Fibroblast of pulmonary artery (primary cell): ENCODE results near the gene HS3ST5.

Source experiments
- DNase-seq: peaks from one replicate; pipeline ENCODE4 v3.0.0-alpha.2; 2010; ENCODE audit warnings: low read depth
- H3K4me3 ChIP-seq: replicated peaks from 2 replicates; pipeline ENCODE4 v1.5.1; 2011; ENCODE audit warnings: low read depth, mild to moderate bottlenecking, control low read depth, low read length, moderate library complexity
- TF ChIP-seq, protein P1 (sequence below): IDR thresholded peaks from 2 replicates; pipeline ENCODE4 v1.5.1; 2011; ENCODE audit warnings: mild to moderate bottlenecking, control low read depth, low read length, inconsistent platforms; ENCODE audit errors: missing control alignments

HS3ST5 gene

DNA sequence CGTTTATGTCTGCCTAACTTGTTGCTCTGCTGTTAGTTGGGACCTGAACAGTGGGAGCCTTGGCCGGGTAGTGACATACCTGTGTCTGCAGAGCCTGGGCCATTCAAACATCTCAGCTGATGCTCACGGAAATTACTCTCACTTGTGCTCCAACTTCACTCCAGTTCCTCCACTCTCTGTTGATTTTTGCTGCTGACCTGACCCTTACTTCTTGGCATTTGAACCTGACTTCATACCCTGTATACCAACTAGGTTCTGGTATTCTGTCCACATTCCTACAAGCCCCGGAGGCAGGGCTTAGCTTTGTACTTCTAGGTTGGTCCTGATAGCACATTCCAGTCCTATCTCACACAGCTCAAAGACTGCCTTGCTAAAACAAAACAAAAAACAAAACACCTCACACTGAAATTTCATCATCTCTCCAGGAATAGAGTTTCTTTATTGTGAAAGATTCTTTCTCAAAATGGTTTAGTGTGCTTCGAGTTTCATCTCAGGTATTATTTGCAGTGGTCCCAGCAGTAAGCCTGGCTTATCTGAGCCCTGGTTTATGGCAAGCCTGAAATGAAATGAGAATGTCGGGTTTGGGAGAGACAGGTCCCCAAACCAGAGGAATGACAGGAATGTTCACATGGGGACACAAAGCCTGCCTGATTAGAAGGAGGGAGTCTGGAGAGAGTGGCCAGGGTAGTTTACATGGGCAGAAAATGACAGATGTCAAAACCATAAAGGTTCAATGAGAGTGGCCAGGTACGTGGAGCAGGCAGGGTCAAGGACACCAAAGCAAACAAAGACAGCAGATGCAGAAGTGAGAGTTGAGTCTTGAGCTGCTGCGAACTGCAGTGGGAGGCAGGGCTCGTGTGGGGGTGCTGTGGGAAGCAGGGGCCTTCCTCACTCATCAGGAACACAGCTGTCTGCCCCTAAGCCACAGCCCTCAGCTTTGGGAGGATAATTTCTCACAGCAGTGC lies 197.7 kb downstream of the HS3ST5 start:
- H3K4me3 ChIP-seq: no peak overlapping the region
- TF ChIP-seq, protein P1, sequence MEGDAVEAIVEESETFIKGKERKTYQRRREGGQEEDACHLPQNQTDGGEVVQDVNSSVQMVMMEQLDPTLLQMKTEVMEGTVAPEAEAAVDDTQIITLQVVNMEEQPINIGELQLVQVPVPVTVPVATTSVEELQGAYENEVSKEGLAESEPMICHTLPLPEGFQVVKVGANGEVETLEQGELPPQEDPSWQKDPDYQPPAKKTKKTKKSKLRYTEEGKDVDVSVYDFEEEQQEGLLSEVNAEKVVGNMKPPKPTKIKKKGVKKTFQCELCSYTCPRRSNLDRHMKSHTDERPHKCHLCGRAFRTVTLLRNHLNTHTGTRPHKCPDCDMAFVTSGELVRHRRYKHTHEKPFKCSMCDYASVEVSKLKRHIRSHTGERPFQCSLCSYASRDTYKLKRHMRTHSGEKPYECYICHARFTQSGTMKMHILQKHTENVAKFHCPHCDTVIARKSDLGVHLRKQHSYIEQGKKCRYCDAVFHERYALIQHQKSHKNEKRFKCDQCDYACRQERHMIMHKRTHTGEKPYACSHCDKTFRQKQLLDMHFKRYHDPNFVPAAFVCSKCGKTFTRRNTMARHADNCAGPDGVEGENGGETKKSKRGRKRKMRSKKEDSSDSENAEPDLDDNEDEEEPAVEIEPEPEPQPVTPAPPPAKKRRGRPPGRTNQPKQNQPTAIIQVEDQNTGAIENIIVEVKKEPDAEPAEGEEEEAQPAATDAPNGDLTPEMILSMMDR: no peak
- no peak for DNase-seq

DNA sequence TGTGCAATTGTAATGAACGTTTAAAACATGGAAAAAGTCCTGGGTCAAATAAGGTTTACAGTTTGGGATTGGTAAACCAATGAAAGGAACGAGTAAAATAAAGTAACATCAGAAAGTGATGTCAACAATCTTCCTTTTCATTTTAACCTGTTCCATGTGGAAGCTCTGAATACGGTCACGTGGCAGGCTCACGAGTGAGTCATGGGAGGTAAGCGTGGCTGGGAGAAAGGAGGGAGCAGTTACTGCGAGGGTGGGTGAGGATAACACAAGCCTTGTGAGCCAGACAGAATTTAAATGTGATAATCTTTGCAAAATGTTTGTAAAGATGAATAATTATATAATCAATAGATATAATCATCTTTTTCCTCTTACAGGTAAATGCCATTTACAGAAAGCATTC lies 200.6 kb downstream of the HS3ST5 start:
- TF ChIP-seq, protein P1: no peak
- no peak overlapping the region for H3K4me3 ChIP-seq
- no peak for DNase-seq

DNA sequence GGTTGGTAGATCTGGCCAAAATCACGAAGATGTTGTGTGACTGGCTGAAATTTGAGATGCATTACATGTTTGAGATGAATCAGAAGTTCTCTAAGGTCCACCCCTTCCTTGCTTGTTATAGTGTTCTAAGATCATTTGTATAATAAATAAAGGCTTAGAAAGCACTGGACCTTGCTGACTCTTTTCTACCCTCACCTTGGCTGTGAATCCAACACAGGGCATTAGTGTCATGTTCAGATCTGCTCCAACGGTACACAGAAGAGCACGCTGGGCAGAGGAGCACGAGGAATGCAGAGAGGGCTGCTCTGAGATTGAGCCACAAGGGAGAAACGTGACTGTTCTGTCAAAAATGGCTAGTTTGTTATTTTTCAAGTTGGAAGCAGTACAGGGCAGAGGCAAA lies 202.4 kb downstream of the HS3ST5 start:
- no peak for DNase-seq
- TF ChIP-seq, protein P1: no peak
- no peak overlapping the region for H3K4me3 ChIP-seq

DNA sequence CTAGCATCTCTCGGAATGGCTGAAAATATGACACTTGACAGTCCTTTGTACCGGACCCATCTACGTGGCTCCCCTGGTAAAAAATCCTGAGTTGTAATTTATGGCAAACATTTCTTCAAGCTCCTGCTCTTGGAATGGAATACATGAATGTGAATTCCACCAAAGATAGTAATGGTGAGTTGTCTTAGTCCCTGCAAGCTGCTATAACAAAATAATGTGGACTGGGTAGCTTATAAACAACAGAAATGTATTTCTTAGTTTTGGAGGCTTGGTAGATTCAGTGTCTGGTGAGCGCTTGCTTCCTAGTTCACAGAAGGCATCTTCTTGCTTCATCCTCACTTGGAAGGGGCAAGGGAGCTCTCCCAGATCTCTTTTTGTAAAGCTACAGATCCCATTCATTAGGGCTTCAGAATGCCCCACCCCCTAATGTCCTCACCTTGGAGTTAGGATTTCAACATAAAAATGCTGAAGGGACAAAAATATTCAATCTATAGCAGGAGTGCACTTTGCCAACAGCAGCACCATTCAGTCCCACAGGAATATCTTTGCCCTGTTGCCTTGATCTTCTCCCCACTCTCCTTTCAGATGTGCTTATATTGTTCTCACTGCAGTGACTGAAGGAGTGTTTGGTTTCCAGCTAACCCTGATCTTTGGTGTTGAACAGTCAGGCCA lies 204.1 kb downstream of the HS3ST5 start:
- no peak for DNase-seq
- TF ChIP-seq, protein P1: no peak
- H3K4me3 ChIP-seq: no peak overlapping the region

DNA sequence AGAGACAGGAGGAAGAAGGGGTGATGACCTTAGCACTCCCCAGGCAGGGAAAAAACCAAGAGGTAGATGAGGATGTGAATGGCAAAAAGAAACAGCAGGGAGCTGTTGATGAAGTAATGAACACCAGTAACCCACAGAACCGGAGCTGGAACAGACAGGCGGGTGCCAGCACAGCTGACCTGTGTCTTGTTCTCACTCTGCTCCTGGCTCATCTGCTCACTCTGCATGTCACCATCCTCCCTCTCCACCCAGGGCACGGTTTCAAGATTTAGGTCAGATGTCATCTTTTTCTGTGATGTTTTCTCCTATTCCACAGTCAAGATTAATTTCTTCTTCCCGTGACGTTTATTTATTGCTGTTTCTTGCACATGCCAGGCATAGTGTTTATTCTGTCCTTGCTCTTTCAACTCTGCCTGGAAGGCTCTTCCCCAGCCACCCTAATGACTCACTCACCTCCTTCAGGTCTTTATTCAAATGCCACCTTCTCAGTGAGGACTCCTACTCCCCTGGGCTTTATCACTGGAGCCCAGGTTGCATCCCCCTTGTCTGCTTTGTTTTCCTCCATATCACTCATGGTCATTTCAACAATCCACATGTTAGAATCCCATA lies 207.4 kb downstream of the HS3ST5 start:
- no peak for DNase-seq
- TF ChIP-seq, protein P1: no peak
- H3K4me3 ChIP-seq: no peak overlapping the region

DNA sequence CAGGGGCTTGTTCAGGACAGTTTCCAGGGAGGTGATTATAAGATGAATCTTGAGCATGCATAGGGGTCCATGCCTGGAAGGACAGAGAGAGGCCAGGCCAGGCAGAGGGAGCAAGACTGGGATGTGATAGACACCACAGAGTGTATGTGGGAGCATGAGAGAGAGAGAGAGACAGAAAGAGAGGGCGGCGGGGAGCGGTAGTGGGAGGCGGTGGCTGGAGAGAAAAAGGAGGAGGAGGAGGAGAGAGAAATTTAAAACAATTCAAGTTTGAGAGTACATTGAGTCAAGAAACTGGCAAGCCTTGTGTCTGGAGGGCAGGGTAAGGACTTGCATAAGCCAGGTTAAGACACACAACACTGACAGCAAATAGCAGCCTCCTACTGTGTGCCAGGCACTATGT lies 209.0 kb downstream of the HS3ST5 start:
- TF ChIP-seq, protein P1: no peak
- no peak for DNase-seq
- no peak overlapping the region for H3K4me3 ChIP-seq
